HT-29 (cell line): ENCODE data around the gene ARPC4. TPM values are rescaled to one million over a fixed set of nuclear protein-coding genes. Genes with fewer than 3 reads are reported as not detected.

Experiments used
- DNase-seq: peaks from one replicate; pipeline ENCODE4 v3.0.0-alpha.2; 2015; ENCODE audit warnings: low spot score
- total RNA-seq: library from RNA; depleted of rRNA; stranded (reverse); fragments of >200 nt; shearing (Covaris generic); gene quantifications from 2 replicates; pipeline ENCODE4 v1.2.3, GENCODE V29; 2014; rRNA removed

ARPC4 gene
- total RNA-seq: 155 and 192 TPM in 2 replicates

DNA sequence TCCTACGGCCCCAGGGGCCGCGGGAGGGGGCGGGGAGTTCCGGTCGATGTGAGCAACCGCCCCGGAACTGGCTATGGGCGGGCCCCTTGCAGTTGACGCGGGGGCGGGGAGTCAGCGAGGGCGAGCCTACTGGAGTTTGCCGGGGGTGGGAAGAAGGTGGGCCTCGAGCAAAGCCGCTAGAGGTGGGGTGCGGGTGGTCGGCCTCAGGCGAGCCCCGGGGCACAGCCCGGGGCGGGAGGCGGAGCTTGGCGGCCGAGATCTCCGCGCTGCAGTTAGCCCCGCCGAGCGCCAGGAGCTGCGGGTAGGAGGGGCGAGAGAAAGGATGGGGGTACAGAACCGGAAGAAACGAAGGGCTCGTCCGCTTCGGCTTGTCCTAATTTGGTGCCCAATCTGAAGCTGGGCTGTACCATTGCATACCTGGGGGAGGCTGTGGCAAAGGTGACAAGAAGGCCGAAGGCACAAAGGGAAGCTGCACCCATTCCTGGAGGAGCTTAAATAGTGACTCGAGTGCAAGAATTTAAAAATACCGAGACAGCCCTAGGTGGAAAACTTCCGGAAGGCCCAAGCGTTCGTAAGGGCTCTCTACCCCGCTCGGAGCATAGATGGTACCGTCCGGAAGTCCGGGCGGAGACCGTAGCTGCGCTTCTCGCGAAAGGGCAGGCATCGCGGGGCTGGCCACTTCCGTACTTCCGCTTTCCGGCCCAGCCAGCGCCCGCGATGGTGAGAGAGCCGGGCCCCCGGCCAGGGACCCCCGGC lies at the start of gene ARPC4, which contains the start of gene TADA3:
TSS of gene ARPC4 (plus strand) at position 678 of the 756 bp plus-strand sequence. CDS start at position 718, 40 bp downstream.
TSS of gene TADA3 (minus strand) at position 69 of the 756 bp plus-strand sequence. CDS start 1,007 bp downstream, outside the sequence.
- peak; percentile 91 for DNase-seq

DNA sequence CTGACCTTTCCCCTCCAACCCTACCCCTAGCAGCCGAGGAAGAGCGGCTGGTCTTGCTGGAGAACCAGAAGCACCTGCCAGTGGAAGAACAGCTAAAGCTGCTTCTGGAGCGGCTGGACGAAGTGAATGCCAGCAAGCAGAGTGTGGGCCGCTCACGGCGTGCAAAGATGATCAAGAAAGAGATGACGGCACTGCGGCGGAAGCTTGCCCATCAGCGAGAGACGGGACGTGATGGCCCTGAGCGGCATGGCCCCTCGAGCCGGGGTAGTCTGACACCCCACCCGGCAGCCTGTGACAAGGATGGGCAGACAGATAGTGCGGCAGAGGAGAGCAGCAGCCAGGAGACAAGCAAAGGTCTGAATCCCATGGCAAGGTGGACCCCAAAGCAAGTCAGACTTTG lies 49.3 kb upstream of the ARPC4 start:
- DNase-seq: no peak

DNA sequence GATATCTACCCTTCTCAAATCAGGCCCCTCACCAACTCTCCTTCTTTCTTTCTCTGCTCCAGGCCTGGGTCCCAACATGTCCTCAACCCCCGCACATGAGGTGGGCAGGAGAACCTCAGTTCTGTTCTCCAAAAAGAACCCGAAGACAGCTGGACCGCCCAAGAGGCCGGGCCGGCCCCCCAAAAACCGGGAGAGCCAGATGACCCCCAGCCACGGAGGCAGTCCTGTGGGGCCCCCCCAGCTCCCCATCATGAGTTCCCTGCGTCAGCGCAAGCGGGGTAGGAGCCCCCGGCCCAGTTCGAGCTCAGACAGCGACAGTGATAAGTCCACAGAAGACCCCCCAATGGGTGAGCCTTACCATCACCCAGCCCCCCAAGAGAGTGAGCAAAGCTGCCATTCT lies 48.7 kb upstream of the ARPC4 start:
- no peak for DNase-seq

DNA sequence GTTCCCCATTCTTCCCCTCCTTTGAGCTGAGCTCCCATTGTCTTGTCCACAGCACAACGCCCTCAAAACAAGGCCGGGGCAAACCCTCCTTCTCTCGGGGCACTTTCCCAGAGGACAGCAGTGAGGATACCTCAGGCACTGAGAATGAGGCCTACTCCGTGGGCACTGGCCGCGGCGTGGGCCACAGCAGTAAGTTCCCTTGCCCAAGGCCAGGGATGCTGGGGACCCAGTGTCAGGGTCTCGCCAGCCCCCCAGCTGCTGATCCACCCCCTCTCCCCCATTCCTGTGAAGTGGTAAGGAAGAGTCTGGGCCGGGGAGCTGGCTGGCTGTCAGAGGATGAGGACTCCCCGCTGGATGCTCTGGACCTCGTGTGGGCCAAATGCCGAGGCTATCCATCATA lies 47.4 kb upstream of the ARPC4 start:
- DNase-seq: no peak

DNA sequence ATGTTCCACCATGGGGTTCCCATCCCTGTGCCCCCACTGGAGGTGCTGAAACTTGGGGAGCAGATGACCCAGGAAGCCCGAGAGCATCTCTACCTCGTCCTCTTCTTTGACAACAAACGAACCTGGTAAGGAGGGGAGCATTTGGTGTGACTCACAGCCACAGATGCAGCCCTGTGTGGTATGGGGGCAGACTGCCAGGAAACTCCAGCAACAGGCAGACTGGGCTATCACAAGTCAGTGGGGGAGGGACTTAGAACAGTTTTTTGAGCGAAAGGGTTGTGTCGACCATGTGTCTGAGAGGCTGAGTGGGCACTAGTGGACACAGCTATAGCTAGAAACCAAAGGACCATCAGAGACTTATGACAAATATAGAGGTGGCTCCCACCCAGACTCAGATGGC lies 46.6 kb upstream of the ARPC4 start:
- DNase-seq: no peak

DNA sequence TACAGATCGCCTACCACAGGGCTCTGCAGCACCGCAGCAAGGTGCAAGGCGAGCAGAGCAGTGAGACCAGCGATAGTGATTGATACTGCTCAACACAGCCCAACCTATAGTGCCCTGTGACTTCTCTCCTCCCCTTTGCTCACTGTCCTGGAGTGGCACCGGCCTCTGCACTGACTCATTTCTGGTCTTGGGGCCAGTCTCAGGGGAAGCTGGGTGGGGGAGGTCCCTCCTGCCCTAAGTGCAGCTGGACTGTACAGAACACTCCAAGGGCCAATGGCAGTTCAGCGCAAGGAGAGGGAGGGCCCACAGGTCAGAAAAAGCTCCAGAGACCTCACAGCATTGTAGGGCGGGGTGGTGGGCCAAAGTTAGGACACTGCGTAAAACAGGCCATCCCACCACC lies 45.6 kb upstream of the ARPC4 start:
- no peak for DNase-seq

DNA sequence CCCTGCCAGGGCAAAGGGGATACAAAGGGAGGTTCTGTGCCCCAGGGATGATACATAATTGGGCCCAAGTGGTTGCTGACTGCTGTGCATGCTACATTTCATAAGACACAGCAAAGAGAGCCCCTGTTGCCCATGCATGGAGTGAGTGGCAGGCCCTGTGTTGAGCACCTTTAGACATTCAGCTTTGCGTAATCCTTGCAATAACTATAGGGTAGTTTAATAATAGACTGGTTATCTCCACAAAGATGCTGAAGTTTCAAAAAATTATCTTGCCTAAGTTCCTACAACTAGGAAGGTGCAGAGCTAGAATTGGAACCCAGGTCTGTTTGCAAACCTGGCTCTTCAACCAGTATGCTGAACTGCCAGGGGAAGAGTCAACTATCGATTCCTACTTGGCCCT lies 44.9 kb upstream of the ARPC4 start:
- DNase-seq: no peak

DNA sequence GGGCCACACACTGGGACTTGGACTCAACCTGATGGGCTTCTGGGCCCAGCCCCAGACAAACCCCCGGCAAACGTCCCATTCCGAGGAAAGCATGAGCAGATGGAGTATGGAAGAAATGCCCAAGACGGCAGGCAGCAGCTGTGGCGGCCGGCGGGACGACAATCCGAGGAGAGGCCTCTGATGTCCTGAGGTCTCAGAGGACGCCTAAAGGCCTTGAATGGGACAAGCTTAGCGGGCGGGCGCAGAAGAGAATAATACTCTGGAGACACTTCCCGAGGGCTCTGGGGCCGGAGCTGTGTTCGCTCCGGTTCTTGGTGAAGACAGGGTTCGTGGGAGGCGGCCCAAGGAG lies 43.6 kb upstream of the ARPC4 start:
- DNase-seq: no peak

DNA sequence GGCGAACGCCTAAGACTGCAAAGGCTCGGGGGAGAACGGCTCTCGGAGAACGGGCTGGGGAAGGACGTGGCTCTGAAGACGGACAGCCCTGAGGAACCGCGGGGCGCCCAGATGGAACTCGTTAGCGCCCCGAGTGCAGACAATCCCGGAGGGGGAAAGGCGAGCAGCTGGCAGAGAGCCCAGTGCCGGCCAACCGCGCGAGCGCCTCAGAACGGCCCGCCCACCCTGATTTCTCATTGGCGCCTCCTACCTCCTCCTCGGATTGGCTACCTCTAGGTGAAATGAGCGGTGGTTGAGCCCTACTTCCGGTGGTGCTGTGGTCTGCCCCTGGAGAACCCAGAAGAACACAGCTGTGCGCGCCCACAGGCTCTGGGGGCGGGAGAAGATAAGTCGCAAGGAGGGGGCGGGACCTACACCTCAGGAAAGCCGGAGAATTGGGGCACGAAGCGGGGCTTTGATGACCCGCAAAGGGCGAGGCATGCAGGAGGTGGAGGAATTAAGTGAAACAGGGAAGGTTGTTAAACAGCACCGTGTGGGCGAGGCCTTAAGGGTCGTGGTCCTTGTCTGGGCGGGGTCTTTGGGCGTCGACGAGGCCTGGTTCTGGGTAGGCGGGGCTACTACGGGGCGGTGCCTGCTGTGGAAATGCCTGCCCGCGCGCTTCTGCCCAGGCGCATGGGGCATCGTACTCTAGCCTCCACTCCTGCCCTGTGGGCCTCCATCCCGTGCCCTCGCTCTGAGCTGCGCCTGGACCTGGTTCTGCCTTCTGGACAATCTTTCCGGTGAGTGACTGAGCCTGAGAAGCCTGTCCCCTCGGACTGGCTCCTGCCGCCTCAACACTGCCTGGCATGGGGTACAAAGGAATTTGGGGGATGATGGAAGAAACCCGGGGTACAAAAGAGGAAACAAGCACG lies 43.0 kb upstream of the ARPC4 start, which contains the start of gene OGG1:
TSS of gene OGG1 (plus strand) at position 308 of the 911 bp plus-strand sequence. CDS start at position 643, 335 bp downstream.
- peak; percentile 96 for DNase-seq

DNA sequence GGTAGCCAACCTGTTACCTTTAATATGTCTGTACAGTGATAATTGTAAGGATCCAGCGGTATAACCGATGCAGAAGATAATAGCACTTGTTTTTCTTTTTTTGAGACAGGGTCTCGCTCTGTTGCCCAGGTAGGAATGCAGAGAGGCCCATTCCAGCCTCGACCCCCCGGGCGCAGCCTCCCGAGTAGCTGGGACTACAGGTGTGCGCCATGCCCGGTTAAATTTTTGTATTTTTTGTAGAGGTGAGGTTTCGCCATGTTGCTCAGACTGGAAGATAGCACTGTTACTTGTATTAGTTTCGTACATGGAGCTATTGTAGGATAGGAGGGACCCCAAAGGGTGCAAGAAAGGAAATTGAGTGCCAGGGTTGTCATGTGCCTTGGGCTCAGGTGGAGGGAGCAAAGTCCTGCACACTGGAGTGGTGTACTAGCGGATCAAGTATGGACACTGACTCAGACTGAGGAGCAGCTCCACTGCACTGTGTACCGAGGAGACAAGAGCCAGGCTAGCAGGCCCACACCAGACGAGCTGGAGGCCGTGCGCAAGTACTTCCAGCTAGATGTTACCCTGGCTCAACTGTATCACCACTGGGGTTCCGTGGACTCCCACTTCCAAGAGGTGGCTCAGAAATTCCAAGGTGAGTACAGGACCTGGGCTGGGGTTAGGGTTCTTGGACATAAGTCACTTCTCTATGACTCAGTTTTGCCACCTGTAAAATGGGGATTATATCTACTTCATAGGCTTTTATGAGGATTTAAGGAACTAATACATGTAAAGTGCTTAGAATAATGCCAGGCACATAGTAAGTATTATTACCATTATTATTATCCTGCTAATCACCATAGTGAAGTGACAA lies 42.1 kb upstream of the ARPC4 start:
- peak; percentile 15 for DNase-seq

DNA sequence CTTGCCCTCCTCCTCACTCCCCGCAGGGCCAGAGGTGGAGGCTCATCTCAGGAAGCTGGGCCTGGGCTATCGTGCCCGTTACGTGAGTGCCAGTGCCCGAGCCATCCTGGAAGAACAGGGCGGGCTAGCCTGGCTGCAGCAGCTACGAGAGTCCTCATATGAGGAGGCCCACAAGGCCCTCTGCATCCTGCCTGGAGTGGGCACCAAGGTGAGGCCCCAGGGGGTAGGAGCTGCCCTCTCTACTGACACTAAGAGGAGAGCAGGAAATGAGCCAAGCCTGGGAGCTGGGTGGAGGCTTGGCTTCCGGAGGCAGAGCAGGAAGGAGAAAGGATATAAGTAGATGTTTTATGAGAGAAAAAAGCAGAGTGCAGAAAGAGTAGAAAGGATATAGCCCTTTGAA lies 38.2 kb upstream of the ARPC4 start:
- DNase-seq: no peak

DNA sequence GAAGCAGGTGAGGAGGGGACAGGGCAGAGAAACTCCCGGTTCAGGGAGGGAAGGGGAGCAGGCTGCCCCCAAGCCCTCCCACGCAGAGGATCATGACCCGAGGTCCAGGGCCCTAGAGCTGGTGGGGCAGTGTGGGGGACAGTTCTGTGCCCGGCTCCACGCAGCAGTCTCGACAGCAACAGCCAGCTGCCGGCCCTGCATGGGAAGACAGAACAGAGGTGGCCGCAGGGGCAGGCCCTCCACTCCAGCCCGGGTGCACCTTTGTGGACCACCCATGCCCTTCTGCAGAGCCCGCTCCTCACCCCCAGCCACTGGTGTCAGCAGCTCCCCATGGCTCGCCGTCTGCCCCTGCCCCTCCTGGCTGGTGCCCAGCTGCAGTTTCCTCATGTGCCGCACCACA lies 35.5 kb upstream of the ARPC4 start:
- DNase-seq: no peak

DNA sequence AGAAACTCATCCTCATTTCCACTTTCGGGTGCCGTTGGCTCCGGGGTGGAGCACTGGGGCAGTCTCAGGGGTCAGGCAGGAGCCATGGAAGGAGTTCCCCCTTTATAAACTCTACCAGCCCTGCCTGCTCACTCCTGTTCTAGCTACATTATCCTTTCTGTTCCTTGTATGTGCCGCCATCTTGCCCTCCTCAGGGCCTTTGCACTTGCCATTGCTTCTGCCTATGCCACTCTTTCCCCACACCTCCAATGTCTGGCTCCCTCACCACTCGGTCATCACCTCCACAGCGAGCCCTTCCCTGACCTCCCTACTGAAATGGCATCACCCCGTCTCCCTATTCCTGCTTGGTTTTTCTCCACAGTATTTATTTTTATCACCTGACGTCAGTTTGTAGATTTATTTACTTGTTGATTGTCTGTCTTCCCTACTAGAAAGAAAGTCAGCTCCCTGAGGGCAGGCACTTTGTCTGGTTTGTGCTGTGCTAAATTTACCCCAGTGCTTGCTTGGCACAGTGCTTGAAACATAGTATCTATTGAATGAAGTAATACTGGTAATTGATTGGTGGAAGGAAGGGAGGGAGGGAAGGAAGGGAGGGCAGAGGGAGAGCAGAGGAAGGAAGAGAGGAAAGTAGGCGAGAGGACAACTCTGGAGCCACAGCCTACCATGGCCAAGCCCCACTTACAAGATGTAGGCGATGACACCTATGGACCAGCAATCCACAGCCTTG lies 31.9 kb upstream of the ARPC4 start:
- DNase-seq: no peak

DNA sequence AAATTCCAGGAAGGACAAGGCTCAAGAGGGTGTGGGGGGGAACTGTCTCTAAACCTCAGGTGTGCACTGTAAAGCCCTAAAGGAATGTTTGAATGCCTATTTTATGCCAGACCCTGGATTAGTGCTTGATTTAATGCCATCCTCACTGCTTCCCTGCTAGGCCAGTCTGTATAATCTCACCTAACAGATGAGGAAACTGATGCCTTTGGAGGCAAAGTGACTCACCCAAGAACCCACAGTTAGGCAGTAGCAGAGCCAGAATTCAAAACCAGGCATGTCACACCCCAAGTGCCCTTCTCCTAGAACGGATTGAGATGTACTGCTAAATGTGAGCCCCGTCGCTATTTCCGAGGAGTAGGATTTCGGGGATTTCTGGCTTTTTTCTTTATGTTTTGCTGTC lies 31.0 kb upstream of the ARPC4 start:
- DNase-seq: no peak

DNA sequence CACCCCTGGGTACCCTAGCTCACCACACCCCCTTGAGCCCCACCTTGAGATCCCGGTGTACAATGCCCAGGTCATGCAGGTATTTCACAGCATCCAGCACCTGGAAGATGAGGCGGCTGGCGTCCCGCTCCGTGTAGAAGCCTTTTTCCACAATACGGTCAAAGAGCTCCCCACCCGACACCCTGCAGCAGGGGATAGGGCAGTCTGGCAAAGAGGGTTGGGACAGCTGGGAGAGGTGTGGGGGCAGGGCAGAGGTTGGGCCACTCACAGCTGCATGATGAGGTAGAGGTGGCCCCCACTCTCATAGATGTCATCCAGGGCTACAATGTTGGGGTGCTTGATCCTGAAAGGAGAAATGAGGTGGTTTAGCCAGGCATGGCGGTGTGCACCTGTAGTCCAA lies 30.0 kb upstream of the ARPC4 start:
- no peak for DNase-seq

DNA sequence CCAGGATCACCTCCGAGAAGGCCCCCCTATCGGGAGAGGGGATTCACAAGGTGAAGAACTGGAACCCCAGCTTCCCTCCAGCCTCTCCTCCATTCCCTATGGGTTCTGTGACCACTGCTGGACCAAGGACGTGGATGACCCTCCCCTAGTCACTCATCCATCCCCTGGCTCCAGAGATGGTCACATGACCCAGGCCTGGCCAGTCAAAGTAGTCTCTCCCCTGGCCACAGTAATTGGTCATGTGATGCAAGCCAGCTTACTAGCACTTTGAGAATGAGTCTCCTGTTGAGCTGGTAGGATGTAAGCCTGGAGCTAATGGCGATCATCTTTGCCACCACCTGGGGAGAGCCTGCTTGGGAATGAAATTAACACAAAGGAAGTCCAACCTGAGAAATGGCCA lies 27.0 kb upstream of the ARPC4 start:
- DNase-seq: no peak

DNA sequence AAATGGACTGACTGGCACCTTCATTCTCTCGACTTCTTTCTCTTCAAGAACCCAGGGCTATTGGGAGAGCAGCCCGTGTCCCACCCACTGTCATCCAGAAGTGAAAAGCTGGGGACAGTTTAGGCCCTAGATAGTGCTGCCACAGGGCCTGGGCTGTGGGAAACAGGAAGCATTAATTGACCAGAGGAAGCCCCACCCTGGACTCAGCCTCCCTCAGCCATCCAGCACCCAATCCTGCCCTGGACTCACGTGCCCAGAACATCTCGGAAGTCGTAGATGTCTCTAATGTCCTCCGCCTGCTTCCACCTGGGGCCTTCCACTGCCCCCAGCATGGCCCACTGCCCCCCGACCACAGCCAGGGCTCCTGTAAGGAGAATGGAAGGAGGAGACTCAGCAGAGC lies 25.5 kb upstream of the ARPC4 start:
- DNase-seq: no peak

DNA sequence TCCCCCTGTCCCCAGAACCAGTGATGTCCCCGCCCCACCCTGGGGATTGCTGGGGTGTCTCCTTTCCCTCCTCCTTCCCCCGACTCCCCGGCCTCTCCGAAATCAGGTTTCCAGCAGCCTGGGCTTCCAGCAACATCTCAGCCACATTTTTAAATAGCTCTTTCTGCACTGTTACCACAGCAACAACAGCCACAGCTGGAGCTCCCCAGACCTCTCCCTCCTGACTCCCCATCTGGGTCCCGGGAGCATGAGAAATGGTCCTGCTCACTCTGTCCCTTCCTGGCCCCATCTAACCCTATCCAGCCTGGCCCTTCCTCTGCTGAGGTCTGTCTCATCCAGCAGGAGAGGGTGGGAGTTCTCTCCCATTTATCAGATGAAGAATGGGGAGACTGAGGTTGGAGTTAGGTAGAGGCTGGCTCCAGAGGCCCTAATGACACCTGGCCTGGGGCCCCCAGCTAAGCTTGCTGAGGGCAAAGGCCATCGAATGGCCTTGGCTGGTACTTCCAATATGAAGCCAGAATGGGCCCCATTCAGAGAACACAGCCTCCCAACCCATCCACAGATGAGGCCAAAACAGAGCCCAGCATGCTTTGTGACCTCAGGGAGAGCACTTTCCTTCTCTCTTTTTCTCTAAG lies 24.6 kb upstream of the ARPC4 start:
- DNase-seq: no peak

DNA sequence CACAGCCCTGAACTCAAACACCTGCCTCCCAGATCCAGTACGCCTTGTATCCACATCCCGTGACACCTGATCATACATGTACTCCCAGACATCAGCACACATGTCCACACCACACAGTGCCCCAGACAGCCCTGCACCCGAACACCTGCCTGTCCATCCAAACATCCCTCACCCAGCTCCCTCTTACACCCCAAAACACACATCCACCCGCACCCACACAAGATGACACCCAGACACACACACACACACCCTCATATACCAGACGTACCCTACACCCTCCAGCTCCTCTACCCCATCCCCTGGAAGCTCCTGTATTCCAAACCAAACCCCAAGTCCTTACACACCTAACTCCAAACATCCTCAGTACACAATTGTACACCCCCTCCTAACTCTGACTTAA lies 23.9 kb upstream of the ARPC4 start:
- DNase-seq: no peak
